Amniotic stem cell (primary cell): ENCODE results near the gene NDUFA11.
"Not testable (repeated sequence)": the region's sequence is repeated elsewhere in the genome, so short reads cannot be mapped to it uniquely, and the experiment has no call there.

Source experiments
- DNase-seq: peaks from one replicate; lab custom pipeline; 2025; lab: John Stamatoyannopoulos, UW

Gene NDUFA11

GRCh38 chr19:5889288-5889971 lies 14.2 kb downstream of the NDUFA11 start:
- DNase-seq, result no peak

GRCh38 chr19:5884065-5884811 lies 19.4 kb downstream of the NDUFA11 start:
- not testable (repeated sequence) for DNase-seq

GRCh38 chr19:5883157-5883873 lies 20.3 kb downstream of the NDUFA11 start:
- not testable (repeated sequence) for DNase-seq

- no peak for DNase-seq
These were observed 21.1 kb downstream of the NDUFA11 start for GRCh38 chr19:5882421-5882968.

- no peak for DNase-seq
These were observed 21.9 kb downstream of the NDUFA11 start for GRCh38 chr19:5881543-5882299.

- no peak for DNase-seq
These were observed 22.9 kb downstream of the NDUFA11 start for GRCh38 chr19:5880604-5881078.

- no peak for DNase-seq
These were observed 23.4 kb downstream of the NDUFA11 start for GRCh38 chr19:5880196-5880595.

GRCh38 chr19:5877882-5878281 lies 25.7 kb downstream of the NDUFA11 start:
- no peak for DNase-seq

- DNase-seq, result no peak
These were observed 26.2 kb downstream of the NDUFA11 start for GRCh38 chr19:5877427-5877826.

- not testable (repeated sequence) for DNase-seq
These were observed 29.1 kb downstream of the NDUFA11 start for GRCh38 chr19:5874496-5874895.

- DNase-seq, result no peak
These were observed 29.9 kb downstream of the NDUFA11 start for GRCh38 chr19:5873617-5874199.

GRCh38 chr19:5870986-5871394 lies 32.6 kb downstream of the NDUFA11 start:
- no peak for DNase-seq

- DNase-seq, result no peak
These were observed 36.1 kb downstream of the NDUFA11 start for GRCh38 chr19:5867201-5868136.

GRCh38 chr19:5865772-5866171 lies 37.8 kb downstream of the NDUFA11 start:
- no peak for DNase-seq

GRCh38 chr19:5864725-5865486 lies 38.7 kb downstream of the NDUFA11 start:
- DNase-seq, result no peak

- DNase-seq, result no peak
These were observed 39.4 kb downstream of the NDUFA11 start for GRCh38 chr19:5864013-5864720.

- DNase-seq, result no peak
These were observed 40.4 kb downstream of the NDUFA11 start for GRCh38 chr19:5863030-5863665.
